ENCODE data around the gene MDGA2.

Gene MDGA2

DNA sequence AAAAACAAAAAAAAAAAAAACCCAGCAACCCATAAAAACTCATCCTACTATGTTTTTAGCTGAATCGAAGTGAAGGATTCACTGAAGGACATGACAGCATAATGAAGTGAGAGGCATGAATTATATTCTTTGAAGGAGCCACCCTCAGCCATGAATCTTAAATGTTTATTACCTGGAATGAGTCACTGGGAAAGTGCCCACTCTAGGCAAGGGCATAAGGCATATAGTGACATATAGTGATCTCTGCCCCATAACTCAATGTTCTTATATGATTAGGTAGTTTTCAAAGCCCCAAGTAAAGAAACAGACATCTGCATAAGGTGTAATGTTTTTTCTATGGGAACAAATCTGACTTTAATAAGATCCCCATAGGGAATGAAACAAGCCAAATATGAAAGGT, 79.9 kb downstream of the MDGA2 start:
- no peaks in the 10 kb centered on the region for H3K79me2 ChIP-seq (ENCODE audit: insufficient read depth, low read depth)

DNA sequence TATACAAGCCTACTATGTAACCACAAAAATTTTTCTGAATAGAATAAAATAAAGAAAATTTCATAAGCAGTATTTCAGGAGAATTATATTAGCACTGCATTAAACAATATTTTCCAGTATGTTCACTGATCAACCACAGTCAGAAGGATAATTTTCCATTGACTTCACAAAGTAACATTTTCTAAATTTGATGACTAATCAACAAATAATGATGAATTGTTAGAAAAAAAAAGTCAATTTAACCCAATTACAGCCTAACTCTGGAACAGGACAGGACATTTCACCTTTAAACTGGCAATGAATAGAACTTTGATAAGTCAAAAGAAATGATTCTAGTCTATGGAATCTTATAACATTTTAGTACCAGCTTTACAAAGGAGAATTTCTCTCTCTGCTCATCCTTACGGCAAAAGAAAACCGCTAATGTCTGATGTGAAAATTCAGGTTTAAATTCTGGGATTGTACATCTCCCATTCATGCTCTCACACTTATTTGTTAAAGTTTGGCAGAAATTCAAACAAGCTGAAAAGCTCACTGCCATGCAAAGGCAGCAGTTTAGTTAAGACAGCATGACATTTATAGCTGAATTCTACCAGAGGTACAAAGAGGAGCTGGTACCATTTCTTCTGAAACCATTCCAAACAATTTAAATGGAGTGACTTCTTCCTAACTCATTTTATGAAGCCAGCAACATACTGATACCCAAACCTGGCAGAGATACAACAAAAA, 84.5 kb downstream of the MDGA2 start:
- no peaks in the 10 kb centered on the region for H3K79me2 ChIP-seq (ENCODE audit: insufficient read depth, low read depth)
- H3K36me3 ChIP-seq (ENCODE audit: insufficient read depth): no peaks in the 10 kb centered on the region
- H3K4me3 ChIP-seq (IDR thresholded peaks at IDR 0.05; ENCODE audit: insufficient read depth, low read depth, low read length): no peak overlapping the region
- no peak overlapping the region for H3K4me2 ChIP-seq
- H4K20me1 ChIP-seq (ENCODE audit: insufficient read depth): no peaks in the 10 kb centered on the region
- H3K27me3 ChIP-seq (ENCODE audit: insufficient read depth, low read depth): no peaks in the 10 kb centered on the region
- H3K9ac ChIP-seq: no peak overlapping the region
- no peak overlapping the region for H3K27ac ChIP-seq
- H2AFZ ChIP-seq (ENCODE audit: low read depth): no peak overlapping the region
- TF ChIP-seq, protein P1, sequence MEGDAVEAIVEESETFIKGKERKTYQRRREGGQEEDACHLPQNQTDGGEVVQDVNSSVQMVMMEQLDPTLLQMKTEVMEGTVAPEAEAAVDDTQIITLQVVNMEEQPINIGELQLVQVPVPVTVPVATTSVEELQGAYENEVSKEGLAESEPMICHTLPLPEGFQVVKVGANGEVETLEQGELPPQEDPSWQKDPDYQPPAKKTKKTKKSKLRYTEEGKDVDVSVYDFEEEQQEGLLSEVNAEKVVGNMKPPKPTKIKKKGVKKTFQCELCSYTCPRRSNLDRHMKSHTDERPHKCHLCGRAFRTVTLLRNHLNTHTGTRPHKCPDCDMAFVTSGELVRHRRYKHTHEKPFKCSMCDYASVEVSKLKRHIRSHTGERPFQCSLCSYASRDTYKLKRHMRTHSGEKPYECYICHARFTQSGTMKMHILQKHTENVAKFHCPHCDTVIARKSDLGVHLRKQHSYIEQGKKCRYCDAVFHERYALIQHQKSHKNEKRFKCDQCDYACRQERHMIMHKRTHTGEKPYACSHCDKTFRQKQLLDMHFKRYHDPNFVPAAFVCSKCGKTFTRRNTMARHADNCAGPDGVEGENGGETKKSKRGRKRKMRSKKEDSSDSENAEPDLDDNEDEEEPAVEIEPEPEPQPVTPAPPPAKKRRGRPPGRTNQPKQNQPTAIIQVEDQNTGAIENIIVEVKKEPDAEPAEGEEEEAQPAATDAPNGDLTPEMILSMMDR (conservative IDR thresholded peaks at IDR 0.05; ENCODE audit: low read depth, low read length): no peak
- H3K4me1 ChIP-seq (ENCODE audit: low read depth, poor library complexity, severe bottlenecking): peaks cover 2% of the 10 kb centered on the region

More for the DNA sequence above, 79.9 kb downstream of the MDGA2 start:
- TF ChIP-seq, protein P1 (conservative IDR thresholded peaks at IDR 0.05; ENCODE audit: low read depth, low read length): no peak
- Histone ChIP-seq H3K27me3 (ENCODE audit: insufficient read depth, low read depth) (no peaks in the 10 kb centered on the region), H4K20me1 (ENCODE audit: insufficient read depth) (no peaks in the 10 kb centered on the region), H3K4me1 (ENCODE audit: low read depth, poor library complexity, severe bottlenecking) (peaks cover 13% of the 10 kb centered on the region), H3K4me2 (0 out of 2 replicates have a peak overlapping the region, but pooled peaks have one; percentile 13), H3K36me3 (ENCODE audit: insufficient read depth) (no peaks in the 10 kb centered on the region), H2AFZ (ENCODE audit: low read depth) (no peak overlapping the region), H3K4me3 (IDR thresholded peaks at IDR 0.05; ENCODE audit: insufficient read depth, low read depth, low read length) (no peak overlapping the region), H3K9ac (no peak overlapping the region), H3K27ac (no peak overlapping the region)

DNA sequence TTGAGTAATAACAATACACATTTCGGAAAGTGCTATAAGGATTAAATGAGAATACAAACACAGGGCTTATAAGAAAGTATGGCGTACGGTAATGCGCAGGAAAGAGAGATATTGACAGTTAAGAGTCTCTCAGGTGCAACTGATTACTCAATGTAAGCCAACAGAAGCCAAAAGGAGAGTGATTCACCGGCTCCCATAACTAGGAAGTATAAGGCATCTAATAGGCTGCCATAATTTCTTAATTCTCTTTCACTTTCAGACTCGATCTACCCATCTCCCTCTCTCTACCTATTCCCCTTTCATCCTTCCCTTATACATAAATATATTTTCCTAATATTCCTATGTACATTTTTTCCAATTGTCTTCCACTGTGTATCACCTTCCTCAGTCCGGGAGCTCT, 90.0 kb downstream of the MDGA2 start:
- H3K79me2 ChIP-seq (ENCODE audit: insufficient read depth, low read depth): no peaks in the 10 kb centered on the region
- H3K9ac ChIP-seq: no peak overlapping the region
- no peaks in the 10 kb centered on the region for H3K36me3 ChIP-seq (ENCODE audit: insufficient read depth)
- no peak overlapping the region for H2AFZ ChIP-seq (ENCODE audit: low read depth)
- no peak overlapping the region for H3K4me3 ChIP-seq (IDR thresholded peaks at IDR 0.05; ENCODE audit: insufficient read depth, low read depth, low read length)
- TF ChIP-seq, protein P1 (conservative IDR thresholded peaks at IDR 0.05; ENCODE audit: low read depth, low read length): no peak
- H4K20me1 ChIP-seq (ENCODE audit: insufficient read depth): no peaks in the 10 kb centered on the region
- H3K4me1 ChIP-seq (ENCODE audit: low read depth, poor library complexity, severe bottlenecking): no peaks in the 10 kb centered on the region
- no peaks in the 10 kb centered on the region for H3K27me3 ChIP-seq (ENCODE audit: insufficient read depth, low read depth)
- H3K4me2 ChIP-seq: no peak overlapping the region
- no peak overlapping the region for H3K27ac ChIP-seq

DNA sequence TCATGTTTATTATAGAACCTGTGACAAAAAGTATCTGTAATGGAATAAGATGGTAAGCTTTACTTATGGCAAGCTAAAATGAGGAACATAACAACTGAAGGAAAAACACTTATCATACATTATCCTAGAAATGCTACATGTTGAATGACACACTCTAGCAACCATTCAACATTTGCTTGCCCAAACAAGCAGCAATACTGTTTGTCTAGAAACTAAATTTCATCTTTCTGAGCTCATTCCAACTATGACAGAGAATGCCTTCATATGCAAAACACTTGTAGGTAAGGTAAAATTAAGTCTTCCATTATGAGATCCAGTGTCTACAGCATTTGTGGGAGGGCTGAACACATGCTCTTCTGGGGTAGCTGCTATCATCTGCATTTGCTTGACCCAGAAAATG, 108.1 kb downstream of the MDGA2 start:
- H2AFZ ChIP-seq (ENCODE audit: low read depth): no peak overlapping the region
- H3K27ac ChIP-seq: no peak overlapping the region
- H3K4me2 ChIP-seq: no peak overlapping the region
- H3K4me1 ChIP-seq (ENCODE audit: low read depth, poor library complexity, severe bottlenecking): no peaks in the 10 kb centered on the region
- no peaks in the 10 kb centered on the region for H4K20me1 ChIP-seq (ENCODE audit: insufficient read depth)
- no peak overlapping the region for H3K9ac ChIP-seq
- no peaks in the 10 kb centered on the region for H3K79me2 ChIP-seq (ENCODE audit: insufficient read depth, low read depth)
- H3K4me3 ChIP-seq (IDR thresholded peaks at IDR 0.05; ENCODE audit: insufficient read depth, low read depth, low read length): no peak overlapping the region
- H3K36me3 ChIP-seq (ENCODE audit: insufficient read depth): no peaks in the 10 kb centered on the region
- TF ChIP-seq, protein P1 (conservative IDR thresholded peaks at IDR 0.05; ENCODE audit: low read depth, low read length): no peak
- no peaks in the 10 kb centered on the region for H3K27me3 ChIP-seq (ENCODE audit: insufficient read depth, low read depth)

Measured in KMS-11 (cell line).